ENCODE results near the gene CTSF.
A peak's percentile ranks its signal among the peaks of the same experiment; 100 is the strongest.

DNA sequence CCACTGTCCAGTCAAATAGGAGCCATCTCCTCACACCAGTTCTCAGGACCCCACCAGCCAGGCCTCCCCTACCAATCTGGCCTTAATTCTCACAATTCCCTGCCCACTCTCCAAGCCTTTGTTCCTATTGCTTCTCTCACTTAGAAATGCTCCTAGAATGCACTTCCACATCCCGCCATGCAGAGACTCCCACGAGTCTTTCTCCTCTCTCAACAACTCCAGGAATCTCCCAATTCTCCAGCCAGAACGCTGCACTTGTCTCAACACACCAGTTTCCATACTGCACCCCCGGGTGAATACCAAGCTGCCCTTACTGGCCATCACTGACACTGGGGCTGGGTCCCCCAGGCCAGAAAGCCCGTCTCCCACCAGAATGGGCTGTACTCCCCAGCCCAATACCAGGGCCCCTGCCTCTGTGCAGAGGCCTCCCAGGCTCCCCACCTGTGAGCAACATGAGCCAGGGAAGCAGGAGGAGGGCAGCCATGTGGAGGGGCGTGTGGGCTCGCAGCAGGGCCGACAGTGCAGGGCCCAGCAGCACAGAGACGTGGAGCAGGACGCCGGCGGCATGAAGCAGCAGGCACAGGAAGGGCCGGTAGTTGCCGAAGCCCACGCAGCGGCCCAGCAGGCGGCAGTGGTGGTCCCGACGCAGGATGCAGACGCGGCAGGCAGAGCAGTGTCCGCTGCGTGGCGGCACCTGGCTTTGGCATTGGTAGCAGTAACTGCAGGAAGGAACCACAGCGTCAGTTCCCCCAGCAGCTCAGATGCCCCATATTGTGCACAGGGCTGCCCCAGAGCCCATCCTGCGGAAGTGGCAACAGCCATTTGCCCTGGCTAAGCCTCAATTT is 24.9 kb downstream of the CTSF start:
- peak; percentile 80 for TF ChIP-seq CTCF (IDR thresholded peaks at IDR 0.05; ENCODE audit: low read depth, low read length)
- no peak for TF ChIP-seq EZH2phosphoT487 (IDR thresholded peaks at IDR 0.05; ENCODE audit: low read depth)

All from OCI-LY3 (cell line).